Skeletal muscle satellite cell (primary cell): ENCODE measurements around the gene REEP3. TPM values are rescaled to one million over a fixed set of nuclear protein-coding genes. Genes with fewer than 3 reads are reported as not detected.

Experiments used
- small RNA-seq: library from RNA; depleted of rRNA; stranded (forward); fragments of <200 nt; gene quantifications from one replicate; pipeline ENCODE3, GENCODE V24; 2012

Gene REEP3

Small RNAs within 50 kb of the gene (small RNA-seq; reads per million reads assigned to genes)
- gene AC022022.1 = not detected
